Ishikawa (cell line): ENCODE results near the gene MORC4.

Source experiments
- CEBPB ChIP-seq: IDR thresholded peaks from 2 replicates; pipeline ENCODE4 v1.6.1; 2012
- EGR1 ChIP-seq: IDR thresholded peaks from 2 replicates; pipeline ENCODE4 v1.6.1; 2012
- EP300 ChIP-seq: IDR thresholded peaks from 2 replicates; pipeline ENCODE4 v1.6.1; 2012; ENCODE audit warnings: borderline replicate concordance
- FOXM1 ChIP-seq: IDR thresholded peaks from 2 replicates; pipeline ENCODE4 v1.6.1; 2012; ENCODE audit warnings: low read depth, borderline replicate concordance
- MAX ChIP-seq: IDR thresholded peaks from 2 replicates; pipeline ENCODE4 v1.6.1; 2012
- NFIC ChIP-seq: IDR thresholded peaks from 2 replicates; pipeline ENCODE4 v1.6.1; 2012
- RAD21 ChIP-seq: IDR thresholded peaks from 2 replicates; pipeline ENCODE4 v1.6.1; 2012; ENCODE audit warnings: low read depth
- REST ChIP-seq: IDR thresholded peaks from 2 replicates; pipeline ENCODE4 v1.6.1; 2012; ENCODE audit warnings: low read depth, mild to moderate bottlenecking
- TCF12 ChIP-seq: IDR thresholded peaks from 2 replicates; pipeline ENCODE4 v1.6.1; 2012; ENCODE audit warnings: low read depth
- TEAD4 ChIP-seq: IDR thresholded peaks from 2 replicates; pipeline ENCODE4 v1.6.1; 2012
- USF1 ChIP-seq: IDR thresholded peaks from 2 replicates; pipeline ENCODE4 v1.6.1; 2012
- YY1 ChIP-seq: IDR thresholded peaks from 2 replicates; pipeline ENCODE4 v1.6.1; 2012; ENCODE audit warnings: low read depth
- ZBTB7A ChIP-seq: IDR thresholded peaks from 2 replicates; pipeline ENCODE4 v1.6.1; 2012; ENCODE audit warnings: low read depth

GRCh38 chrX:106980952-106981626 lies 18.9 kb downstream of the MORC4 start:
- TF ChIP-seq CEBPB (no peak), EP300 (no peak), REST (no peak), EGR1 (no peak), ZBTB7A (no peak), MAX (no peak), RAD21 (no peak), NFIC (no peak), USF1 (no peak), FOXM1 (no peak), TCF12 (no peak), YY1 (no peak), TEAD4 (no peak)
